Umbilical cord (tissue), 2 donors: ENCODE data around the gene DTD2. TPM values are rescaled to one million over a fixed set of nuclear protein-coding genes. Genes with fewer than 3 reads are reported as not detected.

Source experiments
- DNase-seq: peaks from one replicate; pipeline ENCODE4 v3.0.0-alpha.2; 2015; ENCODE audit warnings: low spot score
- total RNA-seq: library from RNA; depleted of rRNA; stranded (reverse); fragments of >200 nt; gene quantifications from one replicate; pipeline ENCODE4 v1.2.3, GENCODE V29; 2014; ENCODE audit warnings: low replicate concordance; ENCODE audit not compliant: insufficient read depth

DTD2 gene
- total RNA-seq, 1 donor from 2014 or later: 85.7 TPM

GRCh38 chr14:31405599-31406232 lies 51.6 kb downstream of the DTD2 start:
- no peak for DNase-seq

GRCh38 chr14:31405106-31405505 lies 52.2 kb downstream of the DTD2 start:
- DNase-seq: no peak

DNA sequence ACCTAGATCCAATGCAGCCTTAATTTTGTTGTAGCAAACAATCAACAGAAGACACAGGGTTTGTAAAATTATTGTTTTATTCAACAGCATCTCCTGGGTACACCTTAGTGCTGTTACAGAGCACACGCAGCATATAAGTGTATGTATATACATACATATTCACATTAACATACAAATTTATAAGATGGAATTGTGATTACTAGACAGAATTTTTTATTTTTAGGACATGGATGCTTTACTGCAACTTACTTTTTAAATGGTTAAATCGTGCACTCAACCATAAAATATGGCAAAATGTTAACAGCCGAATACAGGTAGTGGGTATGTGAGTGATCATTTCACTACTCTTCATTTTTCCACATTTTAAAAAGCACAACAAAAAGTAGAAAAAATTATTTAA lies 53.6 kb downstream of the DTD2 start:
- DNase-seq: no peak

DNA sequence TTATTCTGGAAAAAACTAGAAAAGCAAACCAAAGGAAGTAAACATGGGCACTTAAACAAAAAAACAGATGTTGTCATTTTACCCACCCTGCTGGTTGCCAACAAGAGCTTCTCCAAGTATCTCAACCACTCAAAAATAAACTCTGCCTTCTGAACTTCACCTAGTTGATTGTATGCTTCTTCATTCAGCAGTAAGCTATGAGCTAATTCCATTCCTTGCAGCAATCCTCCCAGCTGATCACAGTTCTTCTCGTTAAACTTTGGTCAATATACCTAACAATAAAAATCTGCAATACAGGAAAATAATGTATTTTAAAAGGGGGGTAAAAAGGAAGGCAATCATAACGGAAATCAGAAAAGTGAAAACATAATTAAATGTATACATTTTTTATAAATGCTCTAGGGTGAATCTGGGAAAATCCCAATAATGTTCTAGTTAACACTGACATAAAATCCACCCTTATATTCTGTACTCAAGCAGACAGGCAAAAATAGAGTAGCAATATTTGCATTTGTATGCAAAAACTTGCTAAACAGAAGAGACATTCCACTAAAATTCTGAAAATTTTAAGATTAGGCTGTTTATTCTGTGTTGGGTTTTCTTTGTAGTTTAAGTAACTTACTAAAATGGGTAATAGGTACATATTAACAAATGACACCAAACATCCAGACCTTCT lies 54.4 kb downstream of the DTD2 start:
- DNase-seq: no peak

DNA sequence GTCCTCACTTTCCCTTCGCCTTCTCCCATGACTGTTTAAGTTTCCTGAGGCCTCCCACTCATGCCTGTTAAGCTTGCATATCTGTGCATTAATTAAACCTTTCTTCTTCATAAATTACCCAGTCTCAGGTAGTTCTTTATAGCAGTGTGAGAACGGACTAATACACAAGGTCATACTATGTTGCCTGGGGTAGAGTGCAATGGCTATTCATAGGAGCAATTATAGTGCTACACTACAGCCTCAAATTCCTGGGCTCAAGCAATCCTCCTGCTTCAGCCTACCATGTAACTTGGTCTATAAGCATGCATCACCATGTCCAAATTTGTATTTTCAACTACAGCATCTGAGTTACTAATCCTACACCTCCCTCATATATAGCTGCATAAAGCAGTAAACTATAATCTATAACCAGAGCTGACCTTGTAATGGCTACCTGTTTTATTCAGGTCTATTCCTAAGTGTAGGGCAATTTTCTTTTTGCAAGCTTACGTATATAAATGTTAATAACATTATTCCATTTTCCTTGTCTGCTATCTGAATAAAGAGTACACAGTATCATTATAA lies 55.9 kb downstream of the DTD2 start:
- DNase-seq: no peak

- DNase-seq: no peak
Measured at GRCh38 chr14:31400031-31400638, 57.2 kb downstream of the DTD2 start.

Other genes starting within 250 kb of the DTD2 start
- gene HECTD1, start 249.7 kb downstream of the DTD2 start, total RNA-seq: 328 TPM
- 55.6 TPM for gene HEATR5A, start 37.0 kb downstream of the DTD2 start, total RNA-seq
- not detected for gene GPR33, start 30.5 kb upstream of the DTD2 start, total RNA-seq
- 27.0 TPM for gene NUBPL, start 103.9 kb upstream of the DTD2 start, total RNA-seq